Small intestine (tissue), 7 donors: ENCODE data around the gene HUWE1. TPM values are rescaled to one million over a fixed set of nuclear protein-coding genes. Genes with fewer than 3 reads are reported as not detected.
"Not testable (repeated sequence)": the region's sequence is repeated elsewhere in the genome, so short reads cannot be mapped to it uniquely, and the experiment has no call there.

Source experiments
- DNase-seq, 2 donors: peaks; one replicate each; pipeline versions ENCODE4 v3.0.0 to v3.0.0-alpha.2; 2013
- FAIRE-seq: peaks from 2 replicates; lab custom pipeline; 2012; peaks lifted over from hg19 to GRCh38; lab: Jason Lieb, UNC
- H3K27ac ChIP-seq, 3 donors: one replicate each; pipeline ENCODE4 v1.5.1; 2013; ENCODE audit warnings: low read length in 2 of 3, mild to moderate bottlenecking in 2 of 3, control low read depth in 1 of 3, inconsistent platforms in 1 of 3, low read depth in 1 of 3, moderate library complexity in 1 of 3
- H3K27me3 ChIP-seq, 3 donors: one replicate each; pipeline ENCODE4 v1.6.1; 2013; ENCODE audit warnings: low read length in 3 of 3, inconsistent platforms in 1 of 3; ENCODE audit not compliant: control insufficient read depth in 3 of 3, insufficient read depth in 3 of 3
- H3K36me3 ChIP-seq, 3 donors: one replicate each; pipeline ENCODE4 v1.6.1; 2013; ENCODE audit warnings: low read length in 3 of 3, inconsistent platforms in 1 of 3, low read depth in 1 of 3, mild to moderate bottlenecking in 1 of 3, moderate library complexity in 1 of 3; ENCODE audit not compliant: control insufficient read depth in 3 of 3, insufficient read depth in 2 of 3
- H3K4me1 ChIP-seq, 3 donors: one replicate each; pipeline ENCODE4 v1.6.1; 2013; ENCODE audit warnings: low read length in 2 of 3, inconsistent platforms in 1 of 3, low read depth in 1 of 3, mild to moderate bottlenecking in 1 of 3, moderate library complexity in 1 of 3; ENCODE audit not compliant: control insufficient read depth in 3 of 3, insufficient read depth in 2 of 3
- H3K4me3 ChIP-seq, 3 donors: one replicate each; pipeline ENCODE4 v1.5.1; 2013; ENCODE audit warnings: low read length in 3 of 3, control low read depth in 1 of 3, inconsistent platforms in 1 of 3, low read depth in 1 of 3, mild to moderate bottlenecking in 1 of 3, moderate library complexity in 1 of 3
- H3K9me3 ChIP-seq, 2 donors: one replicate each; pipeline ENCODE4 v1.6.1; 2013; ENCODE audit warnings: low read depth in 1 of 2, low read length in 1 of 2; ENCODE audit not compliant: control insufficient read depth in 2 of 2, insufficient read depth in 1 of 2
- WGBS, 3 donors: extraction: QIAGEN DNeasy Blood & Tissue Kit; methylation state at CpG; one replicate each; pipeline ENCODE4 v1.1.7; 2013; 5-methylcytosine and 5-hydroxymethylcytosine counted together
- polyA plus RNA-seq, 4 donors: library from polyadenylated mRNA; stranded (reverse) in 3 of 4; unstranded in 1 of 4; fragments of 200-250 nt in 3 of 4; fragments of 120-200 nt in 1 of 4; gene quantifications; one replicate each; pipeline versions ENCODE4 v1.2.1 to v1.2.3, GENCODE V29; 2013
- donor health status: healthy with polysubstance abuse.
- donor health status: control.
- donor health status: control.
- donor health status: Bipolar disorder and iron deficiency.
- donor health status: healthy.

HUWE1 gene
- polyA plus RNA-seq, 4 donors = 22.4 to 113 (median 33.0) TPM

DNA sequence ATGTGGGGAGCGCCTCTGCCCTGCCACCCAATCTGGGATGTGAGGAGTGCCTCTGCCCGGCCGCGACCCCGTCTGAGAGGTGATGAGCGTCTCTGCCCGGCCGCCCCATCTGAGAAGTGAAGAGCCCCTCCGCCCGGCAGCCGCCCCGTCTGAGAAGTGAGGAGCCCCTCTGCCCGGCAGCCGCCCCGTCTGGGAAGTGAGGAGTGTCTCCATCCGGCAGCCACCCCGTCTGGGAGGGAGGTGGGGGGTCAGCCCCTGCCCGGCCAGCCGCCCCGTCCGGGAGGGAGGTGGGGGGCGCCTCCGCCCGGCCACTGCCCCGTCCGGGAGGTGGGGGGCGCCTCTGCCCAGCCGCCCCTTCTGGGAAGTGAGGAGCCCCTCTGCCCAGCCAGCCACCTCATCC is 182.5 kb downstream of the HUWE1 start:
- H3K27me3 ChIP-seq, H3K4me1 ChIP-seq, FAIRE-seq, H3K9me3 ChIP-seq, H3K36me3 ChIP-seq, H3K27ac ChIP-seq, DNase-seq, H3K4me3 ChIP-seq: not testable (repeated sequence)
- 89 to 100% (median 100%) methylated on average over 1 to 28 of the region's 28 CpGs for WGBS, 3 donors

GRCh38 chrX:53494436-53494835 is 192.1 kb downstream of the HUWE1 start:
- Histone ChIP-seq H3K4me3 (no peak overlapping the region), H3K4me1 (no peaks in the 10 kb centered on the region), H3K27ac (no peak overlapping the region), H3K36me3 (no peaks in the 10 kb centered on the region), H3K9me3 (no peaks in the 10 kb centered on the region), H3K27me3 (peaks cover 0 to 5% (median 0%) of the 10 kb centered on the region in 3 donors)
- FAIRE-seq = no peak
- no peak for DNase-seq

DNA sequence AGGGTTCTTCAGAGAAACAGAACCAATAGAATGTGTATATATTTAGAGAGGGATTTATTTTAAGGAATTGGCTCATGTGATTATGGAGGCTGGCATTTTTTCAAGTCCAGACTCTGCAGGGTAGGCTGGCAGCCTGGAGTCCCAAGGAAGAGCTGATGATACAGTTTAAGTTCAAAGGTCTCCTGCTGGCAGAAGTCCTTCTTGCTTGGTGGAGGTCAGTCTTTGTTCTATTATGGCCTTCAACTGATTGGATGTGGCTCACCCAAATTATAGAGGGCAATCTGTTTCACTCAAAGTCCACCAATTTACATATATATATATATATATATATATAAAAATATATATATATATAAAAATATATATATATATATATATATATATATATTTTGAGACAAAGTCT is 200.2 kb downstream of the HUWE1 start:
- Histone ChIP-seq H3K36me3 (no peaks in the 10 kb centered on the region), H3K9me3 (no peaks in the 10 kb centered on the region), H3K27ac (no peak overlapping the region), H3K27me3 (peaks cover 0 to 2% (median 0%) of the 10 kb centered on the region in 3 donors), H3K4me1 (no peaks in the 10 kb centered on the region), H3K4me3 (no peak overlapping the region)
- FAIRE-seq (no peak), DNase-seq (no peak)

DNA sequence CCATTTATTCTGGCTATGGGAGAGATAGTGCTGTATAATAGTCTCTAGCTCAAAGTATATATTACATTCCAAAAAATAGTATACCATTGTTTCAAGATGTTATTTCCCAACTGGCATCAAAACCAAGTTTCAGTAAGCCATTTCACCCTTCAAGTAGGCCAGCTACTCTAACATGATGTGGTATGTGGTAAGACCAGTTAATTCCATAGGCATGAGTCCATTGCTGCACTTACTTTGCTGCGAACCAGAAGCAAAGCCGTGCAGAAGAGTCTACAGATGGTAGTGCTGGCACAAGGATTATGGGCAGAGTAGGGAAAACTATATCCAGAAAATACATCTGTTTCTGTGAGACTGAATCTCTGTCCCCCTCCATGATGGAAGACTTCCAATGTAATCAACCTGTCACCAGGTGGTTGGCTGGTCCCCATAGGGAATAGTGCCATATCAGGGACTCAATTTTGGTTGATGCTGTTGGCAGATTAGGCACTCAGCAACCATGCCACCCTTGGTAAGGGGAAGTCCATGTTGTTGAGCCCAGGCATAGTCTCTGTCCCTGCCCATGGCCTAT is 202.6 kb downstream of the HUWE1 start:
- no peak for DNase-seq
- FAIRE-seq = no peak
- no peaks in the 10 kb centered on the region for H3K4me1 ChIP-seq
- H3K36me3 ChIP-seq = no peaks in the 10 kb centered on the region
- H3K27ac ChIP-seq = no peak overlapping the region
- no peaks in the 10 kb centered on the region for H3K9me3 ChIP-seq
- WGBS, 3 donors = 79 to 92% (median 89%) methylated on average over 2 of the region's 2 CpGs
- H3K4me3 ChIP-seq = no peak overlapping the region
- no peaks in the 10 kb centered on the region for H3K27me3 ChIP-seq

- Histone ChIP-seq H3K4me3 (no peak overlapping the region), H3K27ac (no peak overlapping the region), H3K9me3 (no peaks in the 10 kb centered on the region), H3K27me3 (no peaks in the 10 kb centered on the region), H3K4me1 (no peaks in the 10 kb centered on the region), H3K36me3 (no peaks in the 10 kb centered on the region)
- FAIRE-seq (no peak), DNase-seq (no peak)
- WGBS, 3 donors = 46 to 66% (median 65%) methylated on average over 2 of the region's 2 CpGs
These were observed 203.1 kb downstream of the HUWE1 start for GRCh38 chrX:53483416-53483815.
